AG10803 (cell line): Measurements from ENCODE around the gene EAF1.

Source experiments
- DNase-seq: peaks from one replicate; pipeline ENCODE4 v3.0.0; 2010; ENCODE audit warnings: low read depth
- H3K4me3 ChIP-seq: 2 replicates; pipeline ENCODE4 v1.5.1; 2011; ENCODE audit warnings: mild to moderate bottlenecking, low read length, control low read depth
- CTCF ChIP-seq: conservative IDR thresholded peaks from 2 replicates; pipeline ENCODE4 v1.5.1; 2011; ENCODE audit warnings: mild to moderate bottlenecking, low read length, control low read depth, inconsistent platforms

EAF1 gene

DNA sequence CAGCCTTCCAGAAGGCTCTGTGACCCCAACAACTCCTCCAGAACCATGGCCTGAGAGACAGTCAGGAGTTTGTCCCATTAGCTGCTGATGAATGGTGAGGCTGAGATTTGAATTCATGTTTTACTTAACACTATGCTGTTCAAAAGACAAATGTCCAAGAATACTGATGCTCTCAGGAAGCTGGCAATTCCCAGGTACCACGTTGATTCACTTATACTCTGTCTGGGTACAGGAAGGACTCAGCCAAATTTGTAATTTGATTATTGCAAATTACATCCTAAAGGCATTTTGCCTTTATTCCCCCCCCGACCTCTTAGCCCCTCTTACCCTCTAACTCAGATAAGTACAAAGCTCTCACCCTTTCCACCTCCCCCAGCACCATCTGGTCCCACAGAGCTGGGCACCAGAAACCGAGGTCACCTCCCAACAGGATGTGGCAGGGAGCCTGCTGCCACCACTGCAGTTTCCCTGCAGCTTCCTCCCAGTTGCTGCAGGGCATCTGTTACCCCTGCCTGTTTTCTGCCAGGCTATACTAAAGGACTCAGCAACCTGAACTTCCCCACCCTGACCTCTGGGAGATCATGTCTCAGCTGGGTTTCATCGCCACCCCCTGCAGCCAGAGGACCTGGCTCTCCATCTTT is 33.6 kb downstream of the EAF1 start:
- no peak for DNase-seq
- H3K4me3 ChIP-seq, result no peak overlapping the region
- no peak for TF ChIP-seq CTCF

- H3K4me3 ChIP-seq, result no peak overlapping the region
- no peak for TF ChIP-seq CTCF
- no peak for DNase-seq
These were observed 35.1 kb downstream of the EAF1 start for GRCh38 chr3:15462451-15462850.

GRCh38 chr3:15465876-15466585 is 38.6 kb downstream of the EAF1 start:
- H3K4me3 ChIP-seq, result no peak overlapping the region
- no peak for DNase-seq
- no peak for TF ChIP-seq CTCF

- DNase-seq, result no peak
- no peak overlapping the region for H3K4me3 ChIP-seq
- TF ChIP-seq CTCF, result no peak
These were observed 40.1 kb downstream of the EAF1 start for GRCh38 chr3:15467227-15468181.

DNA sequence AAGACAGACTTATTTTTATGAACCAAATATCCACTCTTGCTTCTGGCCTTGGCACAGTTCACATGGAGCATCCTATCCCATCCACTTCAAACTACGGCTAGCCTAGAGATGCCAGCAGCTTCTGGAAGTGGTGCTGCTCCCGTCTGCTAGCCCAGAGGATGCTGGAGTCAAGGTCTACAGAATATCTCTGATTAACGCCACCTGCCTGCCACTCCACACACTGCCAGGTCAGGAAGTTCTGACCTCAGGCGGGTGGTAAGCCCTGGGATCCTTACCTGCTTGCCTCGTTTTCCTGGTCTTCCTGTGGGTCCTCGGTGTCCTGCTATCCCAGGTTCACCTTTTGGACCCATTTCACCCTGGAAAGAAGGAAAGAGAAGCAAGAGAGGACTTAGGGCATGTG is 42.9 kb downstream of the EAF1 start:
- TF ChIP-seq CTCF, result no peak
- no peak for DNase-seq
- H3K4me3 ChIP-seq, result no peak overlapping the region

DNA sequence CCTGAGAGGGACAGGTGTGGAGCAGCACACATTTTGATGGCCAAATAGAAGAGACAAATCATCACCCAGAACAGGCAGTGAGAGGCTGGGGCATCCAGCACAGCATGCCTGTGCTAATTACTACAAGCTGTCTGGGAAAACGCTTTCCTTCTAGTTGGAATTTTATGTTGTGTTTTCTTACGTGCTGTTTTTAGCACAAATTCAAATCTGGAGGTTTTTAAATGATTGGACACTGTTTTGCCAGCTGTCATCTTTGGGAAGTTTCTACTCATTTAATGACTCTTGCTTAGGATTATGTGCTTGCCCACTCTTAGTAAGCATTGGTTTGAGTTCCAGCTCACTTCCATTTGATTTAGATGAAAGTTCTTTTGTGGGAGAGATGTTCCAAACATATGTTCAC is 43.5 kb downstream of the EAF1 start:
- DNase-seq, result no peak
- H3K4me3 ChIP-seq, result no peak overlapping the region
- no peak for TF ChIP-seq CTCF
